Thoracic aorta endothelial cell (primary cell): Measurements from ENCODE around the gene IL10RB. TPM values are rescaled to one million over a fixed set of nuclear protein-coding genes. Genes with fewer than 3 reads are reported as not detected.

Source experiments
- total RNA-seq: library from RNA; depleted of rRNA; stranded (reverse); fragments of >200 nt; gene quantifications from 2 replicates; pipeline ENCODE4 v1.2.3, GENCODE V29; 2012

IL10RB gene
- 32.2 and 38.1 TPM in 2 replicates for total RNA-seq

GRCh38 chr21:33266050-33266788 lies at the start of gene IL10RB:
TSS of gene IL10RB (plus strand) at chr21:33266367. CDS start at chr21:33266466, 99 bp downstream.

GRCh38 chr21:33229784-33230544 lies 36.2 kb upstream of the IL10RB start, which contains the start of gene IFNAR2:
TSS of gene IFNAR2 (plus strand) at chr21:33229938. CDS start at chr21:33241923, 11,985 bp downstream.

GRCh38 chr21:33324291-33325221 lies 58.4 kb downstream of the IL10RB start, which contains the start of gene IFNAR1:
TSS of gene IFNAR1 (plus strand) at chr21:33324970. CDS start at chr21:33325056, 86 bp downstream.

Other genes starting within 250 kb of the IL10RB start
- not detected in 2 replicates for gene OLIG2, start 240.4 kb upstream of the IL10RB start, total RNA-seq
- gene OLIG1, start 196.2 kb upstream of the IL10RB start, total RNA-seq, result not detected in 2 replicates
- gene IFNAR2, start 36.4 kb upstream of the IL10RB start, total RNA-seq, result 20.1 and 23.1 TPM in 2 replicates
- 35.3 and 35.8 TPM in 2 replicates for gene IFNAR1, start 58.6 kb downstream of the IL10RB start, total RNA-seq
- 37.4 and 50.0 TPM in 2 replicates for gene IFNGR2, start 137.0 kb downstream of the IL10RB start, total RNA-seq
- 39.5 and 46.1 TPM in 2 replicates for gene TMEM50B, start 213.6 kb downstream of the IL10RB start, total RNA-seq
- gene DNAJC28, start 225.3 kb downstream of the IL10RB start, total RNA-seq, result 1.4 and 2.3 TPM in 2 replicates